Left renal cortex interstitium (tissue), 4 donors: Measurements from ENCODE around the gene POGLUT2. TPM values are rescaled to one million over a fixed set of nuclear protein-coding genes. Genes with fewer than 3 reads are reported as not detected.
A peak's percentile ranks its signal among the peaks of the same experiment; 100 is the strongest.
"Not testable (repeated sequence)": the region's sequence is repeated elsewhere in the genome, so short reads cannot be mapped to it uniquely, and the experiment has no call there.

Experiments used
- DNase-seq, 4 donors: peaks; one replicate each; pipeline ENCODE4 v3.0.0-alpha.2; 2013; ENCODE audit warnings: low read depth in 4 of 4, low spot score in 2 of 4, missing footprints in 1 of 4
- polyA plus RNA-seq, 4 donors: library from polyadenylated mRNA; unstranded; fragments of 120-200 nt; gene quantifications; one replicate each; pipeline ENCODE4 v1.2.1, GENCODE V29; 2013; ENCODE audit not compliant: insufficient read length in 4 of 4

Gene POGLUT2
- polyA plus RNA-seq, 4 donors: 46.2 to 53.5 (median 47.6) TPM

DNA sequence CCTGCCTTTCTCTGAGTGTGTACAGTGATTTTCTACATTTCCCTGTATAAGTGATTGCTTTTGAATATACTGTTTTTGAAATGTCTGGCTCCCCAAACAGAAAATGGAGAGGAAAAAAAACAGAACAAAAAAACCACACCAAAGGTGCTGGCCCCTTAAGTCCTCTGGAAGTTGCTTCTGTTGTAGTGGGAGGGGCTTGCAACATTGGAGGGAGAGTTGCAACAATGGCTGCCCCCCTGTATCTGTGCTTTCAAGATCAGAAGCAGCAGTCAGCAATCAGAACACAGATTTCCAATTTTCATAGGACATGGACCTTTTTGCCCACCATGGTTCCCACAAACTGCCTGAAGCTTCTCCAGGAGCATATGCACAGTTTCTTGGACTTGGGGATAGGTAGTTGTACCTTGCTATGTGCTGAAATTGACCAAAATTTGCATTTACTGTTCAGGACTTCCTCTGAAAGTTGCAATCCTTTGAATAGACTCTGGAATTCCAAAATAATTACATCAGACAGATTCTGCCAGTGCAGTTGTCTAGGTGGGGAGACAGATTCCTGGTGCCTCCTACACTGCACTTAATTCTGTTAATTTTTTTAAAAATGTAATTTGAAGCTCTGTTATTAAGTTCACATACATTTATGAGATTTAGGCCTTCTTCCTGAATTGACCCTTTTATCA, 14.0 kb upstream of the POGLUT2 start:
- DNase-seq: no peak

DNA sequence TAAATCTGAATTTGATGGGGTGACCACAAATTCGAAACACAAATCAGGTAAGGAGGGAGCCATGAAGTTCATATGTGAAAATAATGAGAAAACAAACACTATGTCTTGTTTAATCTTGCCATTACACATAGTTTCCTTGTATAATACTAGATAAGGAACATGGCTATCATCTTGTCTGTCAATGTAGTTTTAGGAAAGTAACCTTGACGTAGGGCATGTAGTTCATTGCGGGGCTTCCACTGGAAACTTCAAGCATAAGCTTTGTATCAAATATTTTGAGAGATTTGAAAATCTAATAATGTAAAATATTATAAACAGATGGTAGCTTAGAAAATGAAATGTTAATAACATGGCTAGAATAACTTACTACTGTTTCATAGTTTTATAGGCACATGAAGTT, 8.9 kb upstream of the POGLUT2 start:
- DNase-seq: no peak

DNA sequence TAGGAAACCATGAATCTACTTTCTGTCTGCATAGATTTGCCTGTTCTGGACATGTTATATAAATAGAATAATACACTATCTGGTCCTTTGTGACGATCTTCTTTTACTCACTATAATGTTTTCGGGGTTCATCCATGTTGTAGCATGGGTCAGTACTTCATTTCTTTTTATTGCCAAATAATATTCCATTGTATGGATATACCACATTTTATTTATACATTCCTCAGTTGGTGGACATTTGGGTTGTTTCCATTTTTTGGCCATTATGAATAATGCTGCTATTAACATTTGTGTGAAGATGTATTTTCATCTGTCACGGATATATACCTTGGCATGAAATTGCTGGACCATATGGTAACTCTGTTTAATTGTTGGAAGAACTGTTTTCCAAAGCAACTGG, 6.9 kb upstream of the POGLUT2 start:
- DNase-seq: no peak

DNA sequence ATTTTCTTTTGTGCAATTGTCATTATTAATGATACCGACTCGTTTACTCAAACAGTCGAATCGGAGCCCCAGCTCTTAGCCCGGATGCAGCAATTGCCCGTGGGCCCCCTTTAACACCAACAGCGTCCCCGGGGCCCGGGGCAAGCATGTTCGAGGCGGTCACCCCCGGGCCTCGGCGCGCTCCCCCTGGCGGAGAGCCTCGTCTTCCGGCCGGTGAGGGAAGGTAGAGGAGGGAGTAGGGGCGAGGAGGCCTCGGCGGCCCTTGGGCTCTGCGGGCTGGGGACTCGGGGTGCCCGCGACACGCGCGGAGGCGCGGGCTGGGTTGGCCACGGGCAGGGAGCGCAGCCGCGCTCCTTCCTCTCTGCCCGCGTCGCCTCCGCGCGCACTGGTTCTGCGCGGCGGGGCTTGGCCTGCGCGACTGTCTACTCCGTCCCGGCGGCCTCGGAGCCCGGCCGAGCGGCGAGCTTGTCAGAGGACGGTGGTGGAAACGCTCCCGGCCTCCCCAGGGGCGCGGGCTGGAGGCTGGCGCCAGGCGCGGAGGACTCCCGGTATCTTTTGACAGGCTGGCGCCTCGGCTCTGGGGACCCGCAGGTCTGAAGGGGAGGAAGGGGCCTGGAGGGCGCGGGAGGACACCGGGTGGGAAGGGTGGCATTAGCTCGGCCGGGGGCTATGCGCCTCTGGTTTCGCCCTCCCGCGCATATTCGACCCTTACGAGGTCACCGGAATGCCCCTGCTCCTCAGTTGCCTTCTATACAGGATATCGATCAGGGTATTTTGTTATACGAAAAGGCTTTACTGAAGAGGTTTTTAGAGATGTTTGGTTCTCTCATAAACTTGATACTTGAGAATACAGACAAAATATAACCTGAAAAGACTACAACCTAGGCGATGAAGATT, 1.6 kb upstream of the POGLUT2 start:
- peak; percentile 45 to 71 (median 64) for DNase-seq

DNA sequence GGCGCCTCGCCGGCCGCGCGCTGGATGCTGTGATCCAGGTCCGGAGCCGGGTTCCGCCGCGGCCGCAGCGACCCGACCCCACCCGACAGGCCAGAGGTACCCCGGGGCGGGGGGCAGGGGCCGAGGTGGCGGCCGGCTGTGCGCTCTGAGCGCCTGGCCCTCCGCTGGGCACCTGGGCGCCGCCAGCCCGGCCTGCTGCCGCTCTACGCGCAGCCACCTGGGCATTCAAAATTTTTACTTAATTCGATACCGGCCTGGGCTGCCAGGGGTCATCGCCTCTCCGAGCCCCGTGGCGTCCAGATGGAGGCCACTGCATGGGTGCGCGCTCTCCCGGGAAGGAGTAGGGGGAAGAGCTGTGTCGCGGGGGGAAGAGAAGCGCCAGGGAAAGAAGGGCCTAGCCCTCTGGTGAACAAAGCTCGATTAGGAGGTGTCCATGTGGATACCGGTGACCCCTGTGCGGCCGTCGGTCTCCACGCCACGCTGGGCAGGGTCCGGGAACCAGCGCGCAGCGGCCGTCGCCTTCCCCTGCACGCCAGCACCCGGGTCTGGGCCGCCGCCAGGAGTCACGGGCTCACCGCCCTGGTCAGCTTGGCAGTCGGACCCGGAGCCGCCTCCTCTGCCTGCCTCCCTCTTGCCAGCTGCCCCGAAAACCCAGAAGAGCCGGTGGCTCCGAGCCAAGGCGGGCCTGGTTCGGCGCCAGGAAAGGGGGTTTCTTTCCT, 809 bp upstream of the POGLUT2 start:
- peak in 3 of 4 donors; percentile 12 to 25 (median 21) for DNase-seq

DNA sequence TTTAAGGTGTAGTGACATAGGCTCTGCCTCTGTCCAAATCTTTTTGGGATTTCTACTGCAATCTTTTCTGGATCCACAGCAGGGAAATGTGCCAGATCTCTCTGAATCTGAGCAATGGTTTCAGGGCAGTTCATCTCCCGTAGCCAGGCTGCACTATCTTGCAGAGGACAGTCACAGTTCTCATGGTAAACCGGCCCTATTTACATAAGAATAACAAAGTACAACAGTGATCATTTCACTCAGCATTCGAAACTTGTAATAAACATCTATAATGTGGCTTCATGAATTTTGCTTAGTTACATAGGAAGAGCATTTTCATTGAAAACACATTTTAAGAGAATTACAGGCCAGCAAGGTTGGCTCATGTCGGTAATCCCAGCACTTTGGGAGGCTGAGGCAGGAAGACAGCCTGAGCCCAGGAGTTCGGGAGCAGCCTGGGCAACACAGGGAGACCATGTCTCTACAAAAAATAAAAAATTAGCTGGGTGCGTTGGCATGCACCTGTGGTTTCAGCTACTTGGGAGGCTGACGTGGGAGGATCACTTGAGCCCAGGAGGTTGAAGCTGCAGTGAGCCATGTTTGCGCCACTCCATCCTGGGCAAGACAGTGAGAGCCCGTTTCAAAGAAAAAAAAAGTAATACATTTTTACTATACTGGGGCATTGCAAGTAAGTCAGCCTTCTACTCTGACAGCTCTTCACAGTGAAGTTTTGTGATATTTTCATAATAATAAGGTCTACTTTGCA, 5.0 kb downstream of the POGLUT2 start:
- DNase-seq: no peak

DNA sequence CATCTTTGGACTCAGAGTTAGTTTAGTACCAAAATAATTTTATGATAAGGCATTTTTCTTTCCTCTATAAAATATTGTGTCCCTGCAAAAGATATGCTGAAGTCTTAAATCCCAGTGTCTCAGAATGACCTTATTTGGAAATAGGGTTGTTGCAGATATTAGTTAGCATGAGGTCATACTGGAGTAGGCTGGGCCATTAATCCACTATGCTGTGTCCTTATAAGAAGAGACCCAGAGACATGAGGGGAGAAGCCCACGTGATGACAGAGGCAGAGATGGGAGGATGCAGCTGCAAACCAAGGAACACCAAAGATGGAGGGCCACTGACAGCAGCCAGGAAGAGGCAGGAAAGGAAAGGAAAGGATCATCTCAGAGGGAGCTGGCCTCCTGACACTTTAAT, 6.4 kb downstream of the POGLUT2 start:
- DNase-seq: no peak

DNA sequence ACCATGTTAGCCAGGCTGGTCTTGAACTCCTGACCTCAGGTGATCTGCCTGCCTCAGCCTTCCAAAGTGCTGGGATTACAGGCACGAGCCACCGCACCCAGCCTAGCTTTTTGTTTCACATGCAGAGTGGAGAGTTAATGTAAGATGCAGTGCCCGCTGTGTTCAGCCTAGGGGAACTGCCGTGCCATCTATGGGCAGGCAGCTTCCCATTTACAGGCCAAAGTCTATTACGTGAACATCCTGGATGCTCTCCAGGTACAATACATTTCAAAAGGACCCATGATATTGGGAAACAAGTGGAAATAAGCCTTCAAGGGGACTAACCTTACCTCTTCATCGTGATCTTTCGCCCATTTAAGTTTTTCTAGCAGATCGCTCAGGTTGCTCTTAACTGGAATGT, 10.1 kb downstream of the POGLUT2 start:
- DNase-seq: no peak

DNA sequence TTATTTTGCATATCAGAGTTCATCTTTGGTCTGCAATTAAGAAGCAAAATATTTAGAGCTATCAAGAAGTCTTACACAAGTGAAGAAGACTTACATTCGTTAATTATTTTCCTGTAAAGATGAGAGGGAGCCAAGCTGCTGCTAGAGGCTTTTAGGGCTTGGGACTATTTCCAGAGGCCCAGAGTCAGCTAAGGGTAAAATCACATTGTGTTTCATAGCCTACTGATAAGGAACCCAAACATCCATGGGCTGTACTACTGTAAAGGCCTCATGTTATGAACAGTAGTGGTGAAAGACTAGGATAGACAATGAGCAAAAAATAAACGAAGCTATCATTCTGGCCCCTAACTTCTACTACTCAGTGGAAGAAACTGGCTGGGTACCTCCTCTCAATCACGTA, 14.3 kb downstream of the POGLUT2 start:
- DNase-seq: no peak

DNA sequence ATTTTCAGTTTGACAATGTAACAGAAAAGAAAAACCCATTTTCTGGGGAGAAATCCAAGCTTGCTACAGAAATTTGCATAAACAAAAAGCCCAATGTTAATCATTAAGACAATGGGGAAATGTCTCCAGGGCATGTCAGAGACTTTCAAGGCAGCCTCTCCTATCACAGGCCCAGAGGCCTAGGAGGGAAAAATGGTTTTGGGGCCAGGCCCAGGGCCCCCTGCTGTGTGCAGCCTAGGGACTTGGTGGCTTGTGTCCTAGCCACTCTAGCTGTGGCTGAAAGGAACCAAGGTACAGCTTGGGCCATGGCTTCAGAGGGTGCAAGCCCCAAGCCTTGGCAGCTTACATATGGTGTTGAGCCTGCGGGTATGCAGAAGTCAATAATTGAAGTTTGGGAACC, 17.2 kb downstream of the POGLUT2 start:
- DNase-seq: no peak

DNA sequence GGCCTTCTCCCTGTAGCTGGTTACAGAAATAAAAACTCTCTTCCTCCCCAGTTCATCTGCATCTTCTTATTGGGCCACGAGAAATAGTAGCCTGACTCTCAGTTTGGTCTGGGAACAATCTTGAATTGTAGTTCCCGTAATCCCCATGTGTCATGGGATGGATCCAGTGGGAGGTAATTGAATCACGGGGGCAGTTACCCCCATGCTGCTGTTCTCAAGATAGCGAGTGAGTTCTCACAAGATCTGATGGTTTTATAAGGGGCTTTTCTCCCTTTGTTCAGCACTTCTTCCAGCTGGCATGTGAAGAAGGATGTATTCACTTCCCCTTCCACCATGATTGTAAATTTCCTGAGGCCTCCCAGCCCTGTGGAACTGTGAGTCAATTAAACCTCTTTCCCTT, 18.1 kb downstream of the POGLUT2 start:
- not testable (repeated sequence) for DNase-seq

DNA sequence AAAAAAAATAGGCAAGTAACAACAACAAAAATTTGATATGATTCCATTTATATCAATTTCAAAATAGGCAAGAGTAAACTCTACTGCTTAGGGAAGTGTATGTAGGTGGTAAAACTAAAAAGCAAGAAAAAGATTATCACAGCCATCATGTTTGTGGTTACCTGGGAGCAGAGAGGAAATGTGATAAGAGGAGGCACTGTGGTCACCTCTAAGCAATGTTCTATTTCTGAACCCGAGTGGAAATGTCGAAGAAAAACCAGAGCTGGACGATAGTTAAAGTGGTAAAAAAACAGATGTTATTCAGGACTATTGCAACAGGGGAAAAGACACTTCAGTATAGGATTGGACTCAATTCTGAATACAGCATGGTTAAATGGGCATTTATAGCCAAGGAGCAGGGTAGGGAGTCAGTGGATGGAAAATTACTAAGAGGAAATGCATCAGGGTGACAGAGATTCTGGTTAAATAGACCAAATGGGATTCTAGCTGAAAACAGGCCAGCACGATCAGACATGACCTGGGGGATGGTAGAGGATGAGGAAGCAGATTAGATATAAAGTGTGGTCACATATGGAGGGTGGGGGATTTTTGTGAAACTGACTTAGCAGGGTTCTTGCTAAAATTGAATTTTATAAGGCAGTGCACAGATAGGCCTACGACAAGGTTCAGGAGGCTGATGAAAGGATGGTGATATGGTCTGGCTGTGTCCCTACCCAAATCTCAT, 19.2 kb downstream of the POGLUT2 start:
- no peak for DNase-seq

DNA sequence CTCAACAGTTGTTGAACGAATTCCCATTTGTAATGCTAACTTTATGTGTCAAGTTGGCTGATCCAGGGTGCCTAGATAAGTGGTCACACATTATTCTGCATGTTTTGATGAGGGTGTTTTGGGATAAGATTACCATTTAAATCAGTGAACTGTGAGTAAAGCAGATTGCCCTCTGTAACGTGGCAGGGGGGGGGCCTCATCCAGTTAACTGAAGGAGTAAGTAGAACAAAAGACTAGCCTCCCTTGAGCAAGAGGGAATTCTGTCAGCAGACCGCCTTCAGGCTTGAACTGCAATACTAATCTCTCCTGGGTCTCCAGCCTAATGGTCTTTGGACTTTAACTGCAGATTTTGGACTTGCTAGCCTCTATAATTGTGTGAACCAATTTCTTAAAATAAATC, 21.0 kb downstream of the POGLUT2 start:
- no peak for DNase-seq

DNA sequence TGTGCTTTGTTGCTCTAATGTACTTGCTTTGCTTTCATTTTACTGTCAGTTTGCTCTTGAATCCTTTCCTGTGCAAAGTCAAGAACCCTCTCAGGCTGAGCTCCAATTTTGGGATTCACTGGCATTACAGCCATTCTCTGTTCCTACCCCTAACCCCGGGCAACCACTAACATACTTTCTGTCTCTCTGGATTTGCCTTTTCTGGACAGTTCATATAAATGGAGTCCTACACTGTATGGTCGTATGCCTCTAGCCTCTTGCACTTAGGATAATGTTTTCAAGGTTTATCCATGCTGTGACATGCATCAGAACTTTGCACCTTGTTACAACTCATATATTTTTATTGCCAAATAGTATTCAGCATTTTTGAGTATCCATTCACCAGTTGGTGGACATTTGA, 22.5 kb downstream of the POGLUT2 start:
- DNase-seq: no peak

DNA sequence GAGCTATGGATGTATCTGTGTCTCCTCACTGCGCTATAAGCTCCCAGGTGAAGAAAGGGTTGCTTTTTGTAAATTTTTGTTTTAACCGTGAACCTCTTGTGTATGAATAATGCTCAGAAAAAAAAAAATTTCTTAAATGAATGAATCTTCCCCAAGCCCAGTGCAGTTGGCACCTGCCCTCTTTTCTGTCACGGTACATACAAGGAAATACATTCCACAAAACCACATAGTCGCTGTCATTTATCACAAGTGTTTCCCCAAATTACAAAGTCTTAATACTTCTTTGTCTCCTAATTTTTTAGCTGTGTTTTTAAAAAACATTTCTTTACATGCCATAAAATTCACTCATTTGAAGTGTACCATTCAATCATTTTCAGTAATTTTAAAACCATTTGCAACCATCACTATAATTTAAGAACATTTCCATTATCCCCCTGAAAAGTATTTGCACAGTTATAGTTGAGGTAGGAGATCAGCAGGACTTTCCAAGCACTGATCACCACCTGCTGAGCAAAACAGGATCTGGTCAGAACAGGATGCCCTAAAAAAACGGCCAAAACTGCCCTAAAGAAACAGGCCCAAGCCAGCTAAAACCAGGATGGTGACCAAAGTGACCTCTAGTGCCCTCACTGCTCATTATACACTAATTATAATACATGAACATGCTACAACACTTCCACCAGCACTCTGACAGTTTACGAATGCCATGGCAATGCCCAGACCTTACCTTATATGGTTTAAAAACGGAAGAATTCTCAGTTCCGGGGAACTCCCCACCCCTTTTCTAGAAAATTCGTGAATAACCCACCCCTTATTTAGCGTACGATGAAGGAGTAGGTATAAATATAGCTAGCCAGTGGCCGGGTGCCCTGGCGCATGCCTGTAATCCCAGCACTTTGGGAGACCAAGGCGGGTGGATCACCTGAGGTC, 23.9 kb downstream of the POGLUT2 start:
- no peak for DNase-seq

DNA sequence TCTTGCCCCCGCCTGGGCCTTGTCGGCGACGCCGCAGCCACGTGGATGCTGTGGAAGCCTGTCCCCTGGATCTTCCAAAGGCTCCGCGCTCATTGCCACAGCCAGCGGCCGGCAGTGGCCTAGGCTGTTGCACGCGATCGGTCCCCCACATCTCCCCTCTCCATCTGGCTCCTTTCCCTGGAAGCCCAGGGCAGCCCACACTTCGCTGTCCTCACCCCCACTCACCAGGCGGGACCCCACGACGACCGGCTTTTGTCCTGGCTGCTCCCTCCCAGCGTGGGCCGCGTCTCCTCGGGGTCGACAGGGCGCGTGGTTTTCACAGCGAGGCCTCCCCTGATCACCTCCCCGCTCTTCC, 24.6 kb downstream of the POGLUT2 start:
- no peak for DNase-seq

DNA sequence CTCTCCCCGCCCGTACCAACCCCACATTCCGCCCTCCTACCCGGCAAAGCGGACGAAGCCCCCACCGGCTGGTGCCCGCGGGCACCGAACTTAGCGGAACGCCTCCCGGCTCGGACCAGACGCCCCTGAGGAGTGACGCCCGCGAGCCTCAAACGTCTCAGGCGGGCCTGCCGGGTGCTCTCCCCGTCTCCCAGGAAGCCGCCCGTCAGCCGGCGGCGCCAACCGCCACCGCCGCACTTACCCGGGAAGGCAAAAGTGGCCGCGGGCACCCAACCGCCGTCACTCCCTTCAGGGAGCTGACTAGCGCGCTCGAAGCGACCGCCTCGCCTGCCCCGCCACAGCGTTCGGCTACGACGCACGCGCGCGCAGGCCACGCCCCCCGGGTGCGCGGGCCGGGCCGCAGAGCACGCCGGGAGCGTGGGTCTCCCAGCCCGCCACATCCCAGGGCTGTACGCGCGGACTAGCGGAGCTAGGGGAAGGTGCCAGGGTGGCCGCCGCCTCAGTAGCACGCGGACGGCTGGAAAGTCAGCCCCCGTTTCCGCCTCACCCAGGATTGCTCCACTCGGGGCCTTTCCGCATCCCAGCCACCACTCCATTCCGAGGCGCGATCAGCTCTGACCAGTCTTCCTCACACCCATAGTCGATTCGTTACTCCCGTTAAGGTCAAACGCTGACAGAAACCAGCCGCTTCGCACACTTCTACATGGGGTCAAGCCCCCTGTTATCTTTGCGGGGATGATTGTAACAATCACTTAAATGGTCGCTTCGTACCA, 25.1 kb downstream of the POGLUT2 start, which contains the start of gene TEX30:
TEX30 (minus strand) TSS at position 346 of the 773 bp plus-strand sequence. CDS start 3,760 bp downstream, outside the sequence.
- DNase-seq: peak; percentile 64 to 72 (median 68)

DNA sequence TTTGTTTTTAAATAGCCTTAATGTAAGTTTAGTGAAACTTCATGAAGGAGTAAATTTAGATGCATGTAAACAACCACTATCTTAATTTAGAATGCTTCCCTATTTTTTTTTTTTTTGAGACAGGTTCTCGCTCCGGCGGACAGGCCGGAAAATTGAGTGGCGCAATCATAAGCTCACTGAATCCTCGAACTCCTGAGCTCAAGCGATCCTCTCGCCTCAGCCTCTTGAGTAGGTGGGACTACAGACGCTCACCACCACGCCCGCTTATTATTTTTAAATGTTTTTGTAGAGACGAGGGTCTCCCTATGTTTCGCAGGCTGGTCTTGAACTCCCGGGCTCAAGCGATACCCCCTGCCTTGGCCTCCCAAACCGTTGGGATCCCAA, 26.7 kb downstream of the POGLUT2 start:
- no peak for DNase-seq
